Peyer's patch (tissue), 4 donors: ENCODE data around the gene ALKBH6. TPM values are rescaled to one million over a fixed set of nuclear protein-coding genes. Genes with fewer than 3 reads are reported as not detected.
A peak's percentile ranks its signal among the peaks of the same experiment; 100 is the strongest.

Source experiments
- DNase-seq, 3 donors: peaks; one replicate each; pipeline ENCODE4 v3.0.0-alpha.2; 2017 to 2019
- H3K27ac ChIP-seq, 4 donors: fragments of 200-600 bp; sonication (generic); one replicate each; pipeline ENCODE4 v1.5.1; 2016 to 2019
- H3K27me3 ChIP-seq, 2 donors: fragments of 200-600 bp; sonication (generic); one replicate each; pipeline ENCODE4 v1.5.1; 2019
- H3K36me3 ChIP-seq, 3 donors: fragments of 200-600 bp; sonication (generic); one replicate each; pipeline ENCODE4 v1.5.1; 2016 to 2019
- H3K4me1 ChIP-seq, 4 donors: fragments of 200-600 bp; sonication (generic); one replicate each; pipeline ENCODE4 v1.5.1; 2016 to 2019
- H3K4me3 ChIP-seq, 4 donors: fragments of 200-600 bp; sonication (generic); 1 replicate in 3 of 4; 2 replicates in 1 of 4; pipeline ENCODE4 v1.5.1; 2016 to 2019; ENCODE audit warnings: mild to moderate bottlenecking in 1 of 4
- H3K9me3 ChIP-seq, 4 donors: fragments of 200-600 bp; sonication (generic); one replicate each; pipeline ENCODE4 v1.5.1; 2016 to 2019; ENCODE audit warnings: mild to moderate bottlenecking in 1 of 4
- CTCF ChIP-seq, 6 experiments: fragments of 450-650 bp in 4 of 6; fragments of 200-600 bp in 2 of 6; sonication (generic) in 1 of 6; IDR thresholded peaks; one replicate each; pipeline ENCODE4 v1.5.1; 2017 to 2019; ENCODE audit warnings: antibody characterized with exemption in 6 of 6, mild to moderate bottlenecking in 3 of 6, moderate library complexity in 1 of 6
- POLR2A ChIP-seq, 2 donors: fragments of 450-650 bp; IDR thresholded peaks; one replicate each; pipeline ENCODE4 v1.5.1; 2017; ENCODE audit warnings: antibody characterized with exemption in 2 of 2, mild to moderate bottlenecking in 2 of 2, moderate library complexity in 2 of 2
- total RNA-seq, 4 donors: library from RNA; depleted of rRNA; stranded (reverse); fragments of >200 nt; gene quantifications; one replicate each; pipeline ENCODE4 v1.1.0, GENCODE V29; 2016

The ALKBH6 gene
- total RNA-seq, 4 donors from 2014 or later: 26.4 to 56.9 (median 39.8) TPM

- H3K9me3 ChIP-seq: no peaks in the 10 kb centered on the region
- no peak overlapping the region for H3K4me3 ChIP-seq
- peaks cover 0 to 6% (median 0%) of the 10 kb centered on the region in 4 donors for H3K4me1 ChIP-seq
- no peak for TF ChIP-seq CTCF (IDR thresholded peaks at IDR 0.05)
- no peak for TF ChIP-seq POLR2A (IDR thresholded peaks at IDR 0.05)
- H3K36me3 ChIP-seq: peaks cover 0 to 6% (median 0%) of the 10 kb centered on the region in 3 donors
- H3K27ac ChIP-seq: no peak overlapping the region
- DNase-seq: no peak
- no peaks in the 10 kb centered on the region for H3K27me3 ChIP-seq
Observed at GRCh38 chr19:36003284-36003683, 10.7 kb downstream of the ALKBH6 start.

- H3K9me3 ChIP-seq: no peaks in the 10 kb centered on the region
- H3K36me3 ChIP-seq: peaks cover 0 to 16% (median 0%) of the 10 kb centered on the region in 3 donors
Observed at GRCh38 chr19:36001605-36002004, 12.4 kb downstream of the ALKBH6 start.

GRCh38 chr19:35996777-35997176 lies 17.2 kb downstream of the ALKBH6 start:
- H3K27me3 ChIP-seq: no peaks in the 10 kb centered on the region
- H3K4me1 ChIP-seq: peaks cover 0 to 31% (median 10%) of the 10 kb centered on the region in 4 donors
- H3K27ac ChIP-seq: no peak overlapping the region
- no peaks in the 10 kb centered on the region for H3K9me3 ChIP-seq
- no peak for DNase-seq
- H3K36me3 ChIP-seq: peaks cover 0 to 16% (median 0%) of the 10 kb centered on the region in 3 donors
- H3K4me3 ChIP-seq: peak overlapping the region in 2 of 4 donors; percentile 83 to 93
- no peak for TF ChIP-seq CTCF (IDR thresholded peaks at IDR 0.05)
- TF ChIP-seq POLR2A (IDR thresholded peaks at IDR 0.05): no peak

More at GRCh38 chr19:36001605-36002004, 12.4 kb downstream of the ALKBH6 start:
- Histone ChIP-seq H3K27me3 (no peaks in the 10 kb centered on the region), H3K4me1 (peaks cover 0 to 17% (median 0%) of the 10 kb centered on the region in 4 donors), H3K4me3 (no peak overlapping the region), H3K27ac (no peak overlapping the region)
- TF ChIP-seq POLR2A (IDR thresholded peaks at IDR 0.05): no peak
- TF ChIP-seq CTCF (IDR thresholded peaks at IDR 0.05): no peak
- DNase-seq: no peak

GRCh38 chr19:35995048-35995993 lies 18.7 kb downstream of the ALKBH6 start, which contains the start of gene SDHAF1:
Gene SDHAF1, plus strand, starts transcription at chr19:35995188. Its CDS starts 87 bp downstream, at chr19:35995275.
- Histone ChIP-seq H3K27me3 (no peaks in the 10 kb centered on the region), H3K9me3 (no peaks in the 10 kb centered on the region), H3K27ac (peak within 1 kb of the TSS; percentile 76 to 86 (median 86)), H3K36me3 (peaks cover 0 to 16% (median 0%) of the 10 kb centered on the region in 3 donors), H3K4me1 (peaks cover 0 to 31% (median 10%) of the 10 kb centered on the region in 4 donors), H3K4me3 (peak within 1 kb of the TSS; percentile 69 to 93 (median 84))
- peak; percentile 97 to 98 (median 98) for DNase-seq
- TF ChIP-seq CTCF (IDR thresholded peaks at IDR 0.05) (peak in 2 of 6 experiments; percentile 5 to 19), POLR2A (IDR thresholded peaks at IDR 0.05) (peak; percentile 84)

- no peaks in the 10 kb centered on the region for H3K27me3 ChIP-seq
- no peak for TF ChIP-seq CTCF (IDR thresholded peaks at IDR 0.05)
- no peak for TF ChIP-seq POLR2A (IDR thresholded peaks at IDR 0.05)
- peaks cover 0 to 16% (median 0%) of the 10 kb centered on the region in 3 donors for H3K36me3 ChIP-seq
- H3K4me3 ChIP-seq: peak overlapping the region; percentile 69 to 93 (median 84)
- H3K27ac ChIP-seq: peak overlapping the region in 3 of 4 donors; percentile 76 to 86 (median 85)
- H3K4me1 ChIP-seq: peaks cover 0 to 29% (median 10%) of the 10 kb centered on the region in 4 donors
- H3K9me3 ChIP-seq: no peaks in the 10 kb centered on the region
- DNase-seq: peak; percentile 22 to 75 (median 58)
Observed at GRCh38 chr19:35993923-35994598, 20.0 kb downstream of the ALKBH6 start.
